ENCODE measurements around the gene ABHD8.
"Not testable (repeated sequence)": the region's sequence is repeated elsewhere in the genome, so short reads cannot be mapped to it uniquely, and the experiment has no call there.

The ABHD8 gene

GRCh38 chr19:17319473-17320238, 16.4 kb upstream of the ABHD8 start:
- DNase-seq: no peak

GRCh38 chr19:17318966-17319365, 15.7 kb upstream of the ABHD8 start:
- no peak for DNase-seq

DNA sequence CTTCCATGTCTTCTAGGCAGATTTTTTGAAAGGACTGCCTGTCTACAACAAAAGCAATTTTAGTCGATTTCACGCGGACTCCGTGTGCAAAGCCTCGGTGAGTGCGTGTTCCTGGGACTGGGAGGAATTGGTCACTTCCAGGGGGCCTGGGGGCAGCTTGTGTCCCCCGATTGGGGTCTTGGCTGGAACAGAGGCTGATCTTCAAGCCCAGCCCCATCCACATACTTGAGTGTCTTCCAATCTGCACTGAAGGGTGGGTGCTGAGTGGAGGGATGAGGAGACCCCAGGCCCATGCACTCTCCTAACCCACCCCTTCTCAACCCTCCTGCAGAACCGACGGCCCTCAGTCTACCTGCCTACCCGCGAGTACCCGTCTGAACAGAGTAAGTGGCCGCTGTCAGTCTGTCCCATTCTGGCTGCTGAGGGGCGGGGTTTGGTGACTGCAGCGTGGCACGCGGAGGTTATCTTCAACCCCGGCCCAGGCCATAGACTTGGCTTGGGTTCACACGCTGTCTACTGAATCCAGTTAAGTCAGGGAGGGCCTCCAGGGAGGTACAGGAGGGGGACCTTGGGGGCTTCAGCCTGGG, 10.9 kb upstream of the ABHD8 start:
- DNase-seq: no peak

DNA sequence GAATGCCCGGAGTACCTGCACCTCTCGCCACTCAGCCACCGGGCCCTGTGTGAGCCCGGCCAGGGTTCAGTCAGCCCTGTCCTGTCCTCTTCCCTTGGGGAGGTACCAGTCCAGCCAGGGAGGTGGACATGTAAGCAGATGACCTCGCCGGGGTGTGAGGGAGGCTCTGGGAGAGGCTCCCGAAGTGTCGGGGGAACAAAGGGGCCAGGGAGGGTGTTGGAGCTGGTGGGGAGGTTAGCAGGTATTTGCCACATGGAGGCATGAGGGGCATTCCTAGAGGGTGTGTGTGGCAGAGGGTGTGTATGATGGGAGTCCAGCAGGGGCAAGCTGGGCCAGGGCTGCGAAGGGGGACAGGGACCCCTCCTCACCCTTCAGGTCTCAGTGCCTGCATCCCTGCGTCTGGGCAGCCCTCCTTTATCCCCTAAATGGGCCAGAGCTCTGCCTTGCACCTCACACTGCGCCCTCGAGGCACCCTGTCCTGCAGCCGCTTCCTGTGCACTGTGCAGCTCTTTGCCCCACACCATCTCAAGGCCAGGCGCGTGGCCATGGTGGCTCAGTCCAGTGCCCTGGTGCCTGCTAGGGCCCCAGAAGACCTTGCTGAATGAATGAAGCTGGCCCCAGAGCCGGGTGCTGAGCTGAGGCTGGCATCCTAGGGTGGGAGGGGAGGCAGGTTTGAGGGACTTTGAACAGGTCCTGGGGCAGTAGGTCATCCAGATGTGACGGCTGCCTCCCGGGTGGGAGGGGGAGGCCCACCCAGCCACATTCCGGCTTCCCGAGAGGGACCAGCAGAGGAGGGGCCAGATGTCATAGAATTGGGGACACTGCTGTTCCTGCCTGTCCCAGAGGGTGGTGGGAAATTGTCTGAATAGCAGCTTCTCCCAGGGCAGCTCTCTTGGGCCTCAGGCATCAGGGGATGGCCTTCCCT, 9.2 kb upstream of the ABHD8 start:
- DNase-seq: no peak

DNA sequence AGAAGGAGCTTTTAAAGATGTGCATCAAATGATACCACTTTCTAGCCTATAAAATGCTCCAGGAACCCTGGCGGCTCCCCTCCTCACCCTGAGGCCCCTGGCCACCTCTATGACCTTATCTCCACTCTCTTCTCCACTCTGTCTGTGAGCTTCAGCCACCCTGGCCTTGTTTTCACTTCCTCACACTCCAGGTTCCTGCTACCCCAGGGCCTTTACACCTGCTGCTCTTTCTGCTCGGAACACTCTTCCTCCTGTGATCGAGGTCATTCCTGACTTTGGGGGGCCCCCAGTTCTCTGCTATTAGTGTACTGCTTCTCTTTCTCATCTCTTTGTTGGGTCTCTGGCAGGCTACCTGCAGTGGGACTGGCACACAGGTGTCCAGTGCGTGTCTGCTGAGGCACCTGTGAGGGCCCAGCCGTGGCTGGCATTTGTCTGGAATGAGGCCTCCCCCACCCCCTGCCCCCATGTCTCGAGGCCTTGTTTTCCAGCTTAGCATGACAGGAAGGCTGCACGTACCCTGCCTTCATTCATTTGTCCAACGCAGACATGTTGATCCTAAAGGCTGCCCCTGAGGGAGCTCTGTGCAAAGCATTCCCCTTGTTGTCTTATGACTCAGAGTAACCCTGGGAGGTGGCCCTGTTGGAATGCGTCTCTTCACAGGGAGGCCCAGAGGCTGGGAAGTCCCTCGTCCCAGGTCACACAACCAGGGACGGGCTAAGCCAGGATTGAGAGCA, 8.4 kb upstream of the ABHD8 start:
- no peak for DNase-seq

DNA sequence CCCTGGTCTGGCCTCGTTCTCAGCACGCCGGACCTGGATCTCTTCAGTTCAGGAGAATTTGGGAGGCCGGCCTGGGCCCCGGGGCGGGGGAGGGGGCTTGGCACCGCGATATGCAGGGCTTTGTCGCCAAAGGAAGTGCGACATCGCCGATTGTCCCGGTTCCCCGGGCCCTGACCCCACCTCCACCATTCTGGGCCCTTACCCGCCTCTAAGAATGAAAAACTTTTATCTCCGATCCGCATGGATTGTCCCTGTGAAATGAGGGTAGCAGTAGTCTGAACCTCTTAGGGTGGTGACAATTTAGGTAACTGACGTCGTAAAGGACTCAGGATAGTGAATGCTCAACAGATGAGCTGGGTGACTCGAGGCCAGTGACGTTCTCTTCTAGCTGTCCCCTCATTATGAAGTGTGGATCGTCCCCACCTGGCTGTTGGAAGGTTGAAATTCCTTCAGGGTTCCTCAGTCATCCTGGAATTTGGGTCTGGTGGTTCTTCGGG, 6.8 kb upstream of the ABHD8 start:
- DNase-seq: no peak

GRCh38 chr19:17309198-17309964, 6.2 kb upstream of the ABHD8 start, which contains the start of gene DDA1:
TSS of gene DDA1 (plus strand) at chr19:17309563. CDS start at chr19:17309655, 92 bp downstream.
- peak; percentile 100 for DNase-seq

DNA sequence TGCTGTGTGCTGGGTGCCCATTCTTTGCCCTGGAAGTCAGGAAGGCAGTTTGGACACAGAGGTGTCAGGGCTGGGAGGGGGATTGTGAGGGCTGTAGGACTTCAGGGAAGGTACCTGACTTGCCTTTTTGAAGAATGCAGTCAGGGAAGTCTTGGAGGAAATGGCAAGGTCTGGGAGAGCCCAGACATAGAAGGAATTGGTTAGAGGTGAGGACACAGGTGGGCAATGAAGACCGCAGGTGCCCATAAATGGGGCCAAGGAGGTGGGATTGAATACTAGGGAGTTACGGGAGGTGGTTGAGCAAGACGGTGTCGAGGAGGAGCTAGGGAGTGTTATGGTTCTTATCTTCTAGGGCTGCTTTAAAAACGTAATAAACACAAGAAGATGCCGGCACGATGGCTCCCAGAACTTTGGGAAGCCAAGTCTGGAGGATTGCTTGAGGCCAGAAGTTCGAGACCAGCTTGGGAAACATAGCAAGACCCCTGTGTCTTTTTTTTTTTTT, 4.7 kb upstream of the ABHD8 start:
- no peak for DNase-seq

GRCh38 chr19:17306285-17306714, 3.1 kb upstream of the ABHD8 start:
- DNase-seq: no peak

GRCh38 chr19:17305517-17306284, 2.5 kb upstream of the ABHD8 start, which contains the start of gene MRPL34:
TSS of gene MRPL34 (plus strand) at chr19:17305872. CDS start at chr19:17305893, 21 bp downstream.
- peak; percentile 98 for DNase-seq

DNA sequence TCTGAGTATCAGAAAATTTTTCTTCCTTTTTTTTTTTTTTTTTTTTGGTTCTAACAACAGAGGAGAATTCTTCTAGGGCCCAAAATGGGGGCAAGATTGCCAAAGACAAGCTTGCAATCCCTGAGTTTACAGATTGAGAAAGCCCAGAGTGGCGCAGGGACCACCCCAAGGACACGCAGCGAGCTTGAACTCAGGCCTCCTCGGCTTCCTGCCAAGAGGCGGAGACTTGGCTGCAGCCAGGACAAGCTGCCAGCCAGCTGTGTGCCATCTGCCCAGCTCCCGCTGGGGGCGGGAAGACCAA, 1.9 kb upstream of the ABHD8 start:
- no peak for DNase-seq

GRCh38 chr19:17304386-17305215, 1.4 kb upstream of the ABHD8 start:
- no peak for DNase-seq

DNA sequence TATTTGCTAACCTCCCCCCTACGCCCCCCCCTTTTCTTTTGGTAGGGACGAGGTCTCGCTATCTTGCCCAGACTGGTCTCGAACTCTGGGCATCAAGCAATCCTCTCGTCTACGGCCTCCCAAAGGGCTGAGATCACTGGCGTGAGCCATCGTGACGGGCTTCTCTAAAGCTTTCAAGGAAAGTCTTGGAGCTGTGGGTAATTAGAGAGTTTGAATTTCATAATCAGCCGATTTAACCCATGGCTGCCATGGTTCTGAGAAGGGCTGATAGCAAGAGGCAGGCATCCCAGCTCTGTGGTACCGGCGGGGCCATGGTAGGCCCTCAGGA, 679 bp upstream of the ABHD8 start:
- no peak for DNase-seq

DNA sequence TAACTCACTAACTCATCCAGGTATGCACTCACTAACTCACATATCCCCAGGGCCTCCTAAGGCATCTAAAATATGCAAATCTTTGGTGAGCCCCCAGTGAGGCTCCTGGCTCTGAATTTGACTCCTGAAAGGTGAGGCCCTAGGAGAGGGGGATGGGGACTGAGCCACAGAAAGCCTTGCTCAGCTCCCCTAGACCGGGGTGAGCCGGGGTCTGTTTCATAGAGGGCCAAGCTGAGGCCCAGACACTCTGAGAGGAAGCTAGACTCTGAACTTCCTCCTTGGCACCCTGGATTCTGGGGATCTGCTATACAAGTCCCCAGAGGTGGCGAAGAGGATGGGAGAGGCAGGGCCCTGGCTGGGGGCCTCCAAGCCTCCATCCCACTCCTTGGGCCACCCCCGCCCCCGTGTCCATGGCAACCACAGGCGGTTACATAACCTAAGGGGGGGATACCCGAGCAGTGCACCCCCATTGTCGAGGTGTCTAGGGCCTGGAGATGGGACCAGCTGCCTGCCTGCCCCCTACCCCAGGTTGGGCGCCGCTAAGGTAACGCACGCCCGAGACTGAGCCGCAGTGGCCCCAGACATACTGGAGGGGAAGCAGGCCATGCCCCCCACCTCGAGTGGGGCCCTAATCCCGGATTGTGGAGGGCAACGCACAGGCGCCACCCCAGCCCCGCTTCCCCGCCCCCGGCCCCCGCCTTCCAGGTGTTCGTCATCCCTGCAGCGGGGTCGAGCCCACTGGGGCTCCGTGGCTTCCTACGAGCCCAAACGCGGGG, 646 bp downstream of the ABHD8 start:
- DNase-seq: peak; percentile 26

DNA sequence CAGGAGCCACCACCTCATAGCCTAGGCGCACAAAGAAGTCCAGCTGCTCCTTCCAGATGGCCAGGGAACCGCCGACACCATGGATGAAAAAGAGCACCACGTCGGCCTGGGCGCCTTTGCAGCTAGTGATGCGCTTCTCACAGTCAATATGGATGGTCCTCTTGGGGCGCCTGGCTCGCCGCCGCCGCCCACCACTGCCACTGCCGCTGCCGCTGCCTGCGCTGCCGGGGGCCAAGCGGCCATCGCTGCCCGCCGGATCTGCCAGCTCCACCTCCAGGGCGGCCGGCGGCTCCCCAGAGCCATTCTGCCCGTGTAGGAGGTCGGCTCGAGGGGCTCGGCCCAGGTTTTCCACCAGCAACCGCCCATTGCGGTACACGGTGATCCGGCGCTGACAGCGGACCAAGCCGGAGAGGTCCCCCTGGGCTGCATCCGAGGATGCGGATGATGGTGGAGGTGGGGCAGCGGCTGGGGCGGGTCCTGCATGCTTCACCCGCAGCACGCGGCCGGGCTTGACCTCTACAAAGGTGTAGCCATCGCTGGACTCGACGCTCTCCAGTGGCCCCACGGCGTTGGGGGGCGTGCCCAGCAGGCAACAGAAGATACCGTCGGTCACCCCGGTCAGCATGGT, 2.1 kb downstream of the ABHD8 start:
- no peak for DNase-seq

DNA sequence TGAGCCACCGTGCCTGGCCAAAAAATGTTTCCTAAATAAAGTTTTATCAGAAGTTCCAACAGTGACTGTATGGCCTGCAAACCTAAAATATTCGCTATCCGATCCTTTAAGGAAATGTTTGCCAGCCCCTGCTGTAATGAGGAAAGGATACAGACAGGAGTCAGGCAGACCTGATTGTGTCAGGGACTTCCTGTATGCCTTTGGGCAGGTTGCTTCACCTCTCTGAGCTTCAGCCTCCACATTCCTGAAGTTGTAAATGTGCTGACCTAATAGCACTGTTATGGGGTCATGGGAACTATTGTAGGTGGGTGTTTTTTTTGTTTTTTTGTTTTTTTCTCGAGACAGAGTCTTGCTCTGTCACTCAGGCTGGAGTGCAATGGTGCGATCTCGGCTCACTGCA, 6.2 kb downstream of the ABHD8 start:
- DNase-seq: no peak

GRCh38 chr19:17296273-17296672, 7.0 kb downstream of the ABHD8 start:
- DNase-seq: no peak

- DNase-seq: not testable (repeated sequence)
Measured at GRCh38 chr19:17295551-17295950, 7.7 kb downstream of the ABHD8 start.

Measured in CD4-positive, alpha-beta T cell treated with Interleukin-12 subunit alpha and Interleukin-12 subunit beta, for 1 hour (primary cell).